Activated naive CD8-positive, alpha-beta T cell (primary cell): ENCODE results near the gene TUBA4A.
A peak's percentile ranks its signal among the peaks of the same experiment; 100 is the strongest.
"Not testable (repeated sequence)": the region's sequence is repeated elsewhere in the genome, so short reads cannot be mapped to it uniquely, and the experiment has no call there.

Experiments
- H3K27ac Mint-ChIP-seq: one replicate; pipeline ENCODE4 v1.8.0; 2021; ENCODE audit warnings: mixed read lengths
- H3K27me3 Mint-ChIP-seq: one replicate; pipeline ENCODE4 v1.8.0; 2021; ENCODE audit warnings: mixed read lengths
- H3K36me3 Mint-ChIP-seq: one replicate; pipeline ENCODE4 v1.8.0; 2021; ENCODE audit warnings: mixed read lengths
- H3K4me1 Mint-ChIP-seq: one replicate; pipeline ENCODE4 v1.8.0; 2021; ENCODE audit warnings: low read depth, mixed read lengths
- H3K4me3 Mint-ChIP-seq: one replicate; pipeline ENCODE4 v1.8.0; 2021; ENCODE audit warnings: mild to moderate bottlenecking, mixed read lengths
- H3K9me3 Mint-ChIP-seq: one replicate; pipeline ENCODE4 v1.8.0; 2021; ENCODE audit warnings: low read depth, mixed read lengths

Gene TUBA4A

GRCh38 chr2:219290381-219291171, 36.9 kb upstream of the TUBA4A start:
- no peaks in the 10 kb centered on the region for H3K36me3 Mint-ChIP-seq
- H3K4me1 Mint-ChIP-seq, result peaks cover 10% of the 10 kb centered on the region
- H3K27me3 Mint-ChIP-seq, result no peaks in the 10 kb centered on the region
- no peak overlapping the region for H3K4me3 Mint-ChIP-seq
- no peak overlapping the region for H3K27ac Mint-ChIP-seq
- no peaks in the 10 kb centered on the region for H3K9me3 Mint-ChIP-seq

GRCh38 chr2:219289537-219290361, 36.0 kb upstream of the TUBA4A start:
- Mint-ChIP-seq H3K9me3 (no peaks in the 10 kb centered on the region), H3K4me3 (no peak overlapping the region), H3K27ac (no peak overlapping the region)

GRCh38 chr2:219289195-219289536, 35.4 kb upstream of the TUBA4A start:
- no peaks in the 10 kb centered on the region for H3K36me3 Mint-ChIP-seq
- no peak overlapping the region for H3K4me3 Mint-ChIP-seq
- peaks cover 5% of the 10 kb centered on the region for H3K4me1 Mint-ChIP-seq
- H3K9me3 Mint-ChIP-seq, result no peaks in the 10 kb centered on the region
- H3K27me3 Mint-ChIP-seq, result no peaks in the 10 kb centered on the region
- no peak overlapping the region for H3K27ac Mint-ChIP-seq

More at GRCh38 chr2:219289537-219290361, 36.0 kb upstream of the TUBA4A start:
- Mint-ChIP-seq H3K27me3 (no peaks in the 10 kb centered on the region), H3K36me3 (no peaks in the 10 kb centered on the region), H3K4me1 (peaks cover 7% of the 10 kb centered on the region)

DNA sequence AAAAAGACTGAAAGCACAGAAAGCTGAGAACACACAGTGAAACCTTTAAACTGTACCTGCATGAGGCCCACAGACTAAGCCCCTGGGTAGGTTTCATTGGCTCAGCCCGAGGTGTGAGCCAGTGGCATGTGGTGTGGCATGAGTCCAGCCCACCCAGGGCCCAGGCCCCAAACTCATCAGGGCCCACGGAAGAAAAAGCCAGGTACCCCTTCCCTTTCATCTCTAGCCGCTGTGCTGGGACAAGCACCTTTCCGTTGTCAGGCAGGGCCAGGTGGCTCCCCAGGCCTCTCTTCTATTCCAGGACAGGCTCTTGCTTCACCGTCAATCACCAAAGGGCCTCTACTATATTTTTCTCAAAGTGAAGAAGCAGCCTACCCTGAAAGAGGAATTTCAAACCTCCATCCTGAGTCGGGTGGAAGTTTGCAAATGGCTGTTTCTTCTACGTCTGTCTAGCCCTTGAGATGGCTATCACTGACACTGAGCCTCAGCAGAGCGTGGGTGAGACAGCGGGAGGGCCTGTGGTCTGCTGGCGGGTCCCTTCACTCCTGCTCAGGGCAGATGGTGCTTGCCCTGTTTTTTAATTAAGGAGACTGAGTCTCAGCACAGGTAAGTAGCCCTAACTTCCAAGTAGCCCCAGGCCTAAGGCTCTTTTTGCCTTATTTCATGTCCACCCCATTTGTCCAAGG, 34.0 kb upstream of the TUBA4A start:
- Mint-ChIP-seq H3K4me3 (no peak overlapping the region), H3K36me3 (no peaks in the 10 kb centered on the region), H3K9me3 (no peaks in the 10 kb centered on the region), H3K27ac (peak overlapping the region; percentile 10), H3K4me1 (peaks cover 10% of the 10 kb centered on the region), H3K27me3 (no peaks in the 10 kb centered on the region)

DNA sequence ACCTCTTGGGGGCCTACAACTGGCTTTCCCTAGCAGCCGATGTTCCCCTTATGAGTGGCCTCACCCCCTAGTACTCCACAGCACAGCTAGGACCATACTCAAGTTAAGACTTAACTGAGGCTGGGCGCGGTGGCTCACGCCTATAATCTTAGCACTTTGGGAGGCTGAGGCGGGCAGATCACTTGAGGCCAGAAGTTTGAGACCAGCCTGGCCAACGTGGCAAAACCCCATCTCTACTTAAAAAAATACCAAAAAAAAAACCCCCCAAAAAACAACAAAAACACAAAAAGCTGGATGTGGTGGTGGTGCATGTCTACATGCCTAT, 33.4 kb upstream of the TUBA4A start:
- not testable (repeated sequence) for H3K36me3 Mint-ChIP-seq, H3K4me3 Mint-ChIP-seq, H3K27ac Mint-ChIP-seq, H3K27me3 Mint-ChIP-seq, H3K9me3 Mint-ChIP-seq
- H3K4me1 Mint-ChIP-seq, result peaks cover 12% of the 10 kb centered on the region

GRCh38 chr2:219286436-219287115, 32.9 kb upstream of the TUBA4A start:
- H3K36me3 Mint-ChIP-seq, result no peaks in the 10 kb centered on the region
- H3K27me3 Mint-ChIP-seq, result no peaks in the 10 kb centered on the region
- H3K4me1 Mint-ChIP-seq, result peaks cover 12% of the 10 kb centered on the region
- no peak overlapping the region for H3K4me3 Mint-ChIP-seq
- peak overlapping the region; percentile 66 for H3K27ac Mint-ChIP-seq
- H3K9me3 Mint-ChIP-seq, result no peaks in the 10 kb centered on the region

- H3K27me3 Mint-ChIP-seq, result no peaks in the 10 kb centered on the region
- H3K4me1 Mint-ChIP-seq, result peaks cover 16% of the 10 kb centered on the region
- H3K36me3 Mint-ChIP-seq, result no peaks in the 10 kb centered on the region
- H3K27ac Mint-ChIP-seq, result peak overlapping the region; percentile 66
- no peaks in the 10 kb centered on the region for H3K9me3 Mint-ChIP-seq
- H3K4me3 Mint-ChIP-seq, result no peak overlapping the region
Measured at GRCh38 chr2:219285894-219286425, 32.2 kb upstream of the TUBA4A start.

- H3K36me3 Mint-ChIP-seq, result no peaks in the 10 kb centered on the region
- H3K4me1 Mint-ChIP-seq, result peaks cover 22% of the 10 kb centered on the region
- no peaks in the 10 kb centered on the region for H3K27me3 Mint-ChIP-seq
- H3K4me3 Mint-ChIP-seq, result no peak overlapping the region
- H3K9me3 Mint-ChIP-seq, result no peaks in the 10 kb centered on the region
- H3K27ac Mint-ChIP-seq, result no peak overlapping the region
Measured at GRCh38 chr2:219285373-219285735, 31.6 kb upstream of the TUBA4A start.

GRCh38 chr2:219284501-219285372, 31.0 kb upstream of the TUBA4A start:
- no peaks in the 10 kb centered on the region for H3K9me3 Mint-ChIP-seq
- peaks cover 28% of the 10 kb centered on the region for H3K4me1 Mint-ChIP-seq
- no peak overlapping the region for H3K27ac Mint-ChIP-seq
- no peak overlapping the region for H3K4me3 Mint-ChIP-seq
- no peaks in the 10 kb centered on the region for H3K36me3 Mint-ChIP-seq
- H3K27me3 Mint-ChIP-seq, result no peaks in the 10 kb centered on the region

DNA sequence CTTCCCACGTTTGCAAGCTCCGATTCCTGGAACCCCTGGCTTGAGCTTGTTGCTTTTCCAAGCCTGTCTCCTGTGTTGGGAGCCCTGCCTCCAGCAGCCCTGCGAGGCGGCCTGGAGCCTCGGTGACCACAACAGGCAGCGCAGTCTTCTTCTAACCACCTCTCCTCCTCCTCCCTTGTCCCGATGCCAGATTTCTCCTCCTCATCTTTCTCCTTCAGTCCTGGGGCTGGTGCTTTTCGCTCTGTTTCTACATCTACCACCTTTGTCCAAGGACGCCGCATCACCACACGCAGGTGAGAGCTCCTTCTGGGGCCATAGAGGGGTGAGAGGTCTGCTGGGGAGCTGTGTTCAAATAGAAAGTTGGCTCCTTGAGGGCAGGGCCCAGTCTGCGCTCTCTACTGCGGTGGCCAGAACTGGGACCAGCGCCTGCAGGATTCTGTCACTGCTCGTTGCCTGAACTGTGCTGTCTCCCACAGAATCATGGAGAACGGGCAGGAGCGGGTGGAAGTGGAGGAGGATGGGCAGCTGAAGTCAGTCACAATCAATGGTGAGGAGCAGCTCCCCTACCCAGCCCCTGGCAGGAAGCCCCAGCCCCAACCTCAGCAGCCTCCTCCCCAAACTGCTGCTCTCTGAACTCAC, 29.3 kb upstream of the TUBA4A start:
- H3K27me3 Mint-ChIP-seq, result no peaks in the 10 kb centered on the region
- peaks cover 40% of the 10 kb centered on the region for H3K4me1 Mint-ChIP-seq
- no peak overlapping the region for H3K4me3 Mint-ChIP-seq
- peak overlapping the region; percentile 22 for H3K27ac Mint-ChIP-seq
- H3K36me3 Mint-ChIP-seq, result no peaks in the 10 kb centered on the region
- no peaks in the 10 kb centered on the region for H3K9me3 Mint-ChIP-seq

GRCh38 chr2:219282375-219282774, 28.7 kb upstream of the TUBA4A start:
- Mint-ChIP-seq H3K27me3 (no peaks in the 10 kb centered on the region), H3K4me3 (no peak overlapping the region), H3K4me1 (peaks cover 46% of the 10 kb centered on the region), H3K36me3 (no peaks in the 10 kb centered on the region), H3K27ac (no peak overlapping the region), H3K9me3 (no peaks in the 10 kb centered on the region)

DNA sequence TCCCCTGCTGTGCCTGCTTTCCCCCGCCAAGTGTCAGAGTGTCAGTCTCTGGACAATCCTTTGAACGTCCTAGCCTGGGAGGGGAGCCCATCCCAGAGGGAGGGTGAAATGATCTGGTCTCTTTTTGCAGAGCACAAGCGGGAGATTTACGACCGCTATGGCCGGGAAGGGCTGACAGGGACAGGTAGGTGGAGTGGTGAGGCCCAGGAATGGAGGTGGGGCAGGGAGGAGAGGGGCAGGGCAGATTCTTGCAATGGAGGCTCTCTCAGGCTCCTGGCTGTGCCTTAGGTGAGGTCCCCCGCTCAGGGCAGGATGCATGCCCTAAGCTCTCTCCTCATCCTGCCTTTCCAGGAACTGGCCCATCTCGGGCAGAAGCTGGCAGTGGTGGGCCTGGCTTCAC, 27.9 kb upstream of the TUBA4A start:
- H3K27ac Mint-ChIP-seq, result no peak overlapping the region
- H3K4me1 Mint-ChIP-seq, result peaks cover 47% of the 10 kb centered on the region
- no peaks in the 10 kb centered on the region for H3K36me3 Mint-ChIP-seq
- H3K4me3 Mint-ChIP-seq, result no peak overlapping the region
- H3K27me3 Mint-ChIP-seq, result no peaks in the 10 kb centered on the region
- no peaks in the 10 kb centered on the region for H3K9me3 Mint-ChIP-seq

GRCh38 chr2:219280651-219281050, 26.9 kb upstream of the TUBA4A start:
- H3K27me3 Mint-ChIP-seq, result no peaks in the 10 kb centered on the region
- H3K36me3 Mint-ChIP-seq, result no peaks in the 10 kb centered on the region
- peak overlapping the region; percentile 50 for H3K27ac Mint-ChIP-seq
- no peaks in the 10 kb centered on the region for H3K9me3 Mint-ChIP-seq
- H3K4me1 Mint-ChIP-seq, result peaks cover 46% of the 10 kb centered on the region
- peak overlapping the region; percentile 94 for H3K4me3 Mint-ChIP-seq
